GM12872 (cell line): ENCODE measurements around the gene ST3GAL6.

ENCODE experiments used
- TF ChIP-seq, protein P1 (sequence below): IDR thresholded peaks from 3 replicates; pipeline ENCODE4 v1.5.1; 2011; ENCODE audit warnings: low read depth, mild to moderate bottlenecking, low read length, moderate library complexity; ENCODE audit not compliant: insufficient read depth

The ST3GAL6 gene

DNA sequence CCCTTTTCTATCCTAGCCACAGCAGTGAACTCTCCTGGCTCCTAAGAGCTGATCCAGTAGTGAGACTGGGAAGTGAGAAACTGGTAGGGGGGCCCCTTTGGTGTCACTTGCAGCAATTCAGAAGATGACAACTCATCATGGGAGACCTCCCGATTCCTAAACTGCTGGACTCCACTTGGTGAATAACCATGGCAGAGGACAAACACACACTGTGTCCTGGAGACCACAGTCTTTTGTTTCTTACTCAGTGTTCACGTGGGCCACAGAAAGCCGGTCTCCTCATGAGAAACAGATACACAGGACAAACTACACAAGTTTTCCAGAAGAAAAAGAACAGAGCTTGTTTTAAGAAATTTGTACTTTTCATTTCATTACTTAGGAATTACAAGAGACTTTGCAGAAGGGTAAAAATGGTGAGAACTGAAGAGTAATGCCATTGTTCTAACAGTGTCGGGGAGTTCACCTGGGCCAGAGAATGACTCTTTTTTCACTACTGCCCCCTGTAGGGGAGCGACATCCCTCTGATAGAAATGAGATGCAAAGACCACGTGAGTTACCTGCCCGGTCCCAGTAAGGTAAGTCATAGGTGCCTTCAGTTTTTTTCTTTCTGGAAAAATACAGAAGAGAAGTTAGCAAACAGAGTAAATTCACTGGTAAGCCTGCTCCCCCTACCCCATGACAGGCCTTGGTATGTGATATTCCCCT is 38.1 kb downstream of the ST3GAL6 start:
- TF ChIP-seq, protein P1, sequence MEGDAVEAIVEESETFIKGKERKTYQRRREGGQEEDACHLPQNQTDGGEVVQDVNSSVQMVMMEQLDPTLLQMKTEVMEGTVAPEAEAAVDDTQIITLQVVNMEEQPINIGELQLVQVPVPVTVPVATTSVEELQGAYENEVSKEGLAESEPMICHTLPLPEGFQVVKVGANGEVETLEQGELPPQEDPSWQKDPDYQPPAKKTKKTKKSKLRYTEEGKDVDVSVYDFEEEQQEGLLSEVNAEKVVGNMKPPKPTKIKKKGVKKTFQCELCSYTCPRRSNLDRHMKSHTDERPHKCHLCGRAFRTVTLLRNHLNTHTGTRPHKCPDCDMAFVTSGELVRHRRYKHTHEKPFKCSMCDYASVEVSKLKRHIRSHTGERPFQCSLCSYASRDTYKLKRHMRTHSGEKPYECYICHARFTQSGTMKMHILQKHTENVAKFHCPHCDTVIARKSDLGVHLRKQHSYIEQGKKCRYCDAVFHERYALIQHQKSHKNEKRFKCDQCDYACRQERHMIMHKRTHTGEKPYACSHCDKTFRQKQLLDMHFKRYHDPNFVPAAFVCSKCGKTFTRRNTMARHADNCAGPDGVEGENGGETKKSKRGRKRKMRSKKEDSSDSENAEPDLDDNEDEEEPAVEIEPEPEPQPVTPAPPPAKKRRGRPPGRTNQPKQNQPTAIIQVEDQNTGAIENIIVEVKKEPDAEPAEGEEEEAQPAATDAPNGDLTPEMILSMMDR: 0 out of 3 replicates have a peak, but pooled peaks have one; percentile 14

DNA sequence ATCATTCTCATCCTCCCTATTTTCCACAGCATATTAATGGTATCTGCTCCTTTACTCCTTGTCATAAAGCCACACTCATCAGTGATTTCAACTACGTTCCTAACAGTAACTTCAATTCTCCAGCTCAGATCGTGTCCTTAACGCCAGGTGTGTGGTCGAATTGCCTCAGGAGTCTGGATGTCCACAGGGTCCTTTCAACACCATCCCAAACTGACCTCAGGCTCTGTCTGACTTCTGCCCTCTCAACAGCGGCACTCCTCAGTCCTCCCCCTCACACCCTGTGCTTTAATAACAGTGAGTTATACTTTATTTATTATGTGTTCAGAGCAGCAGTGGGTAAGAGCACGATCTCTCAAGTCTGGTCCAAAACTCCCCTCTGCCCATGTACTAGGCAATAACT is 42.4 kb downstream of the ST3GAL6 start:
- TF ChIP-seq, protein P1: no peak

DNA sequence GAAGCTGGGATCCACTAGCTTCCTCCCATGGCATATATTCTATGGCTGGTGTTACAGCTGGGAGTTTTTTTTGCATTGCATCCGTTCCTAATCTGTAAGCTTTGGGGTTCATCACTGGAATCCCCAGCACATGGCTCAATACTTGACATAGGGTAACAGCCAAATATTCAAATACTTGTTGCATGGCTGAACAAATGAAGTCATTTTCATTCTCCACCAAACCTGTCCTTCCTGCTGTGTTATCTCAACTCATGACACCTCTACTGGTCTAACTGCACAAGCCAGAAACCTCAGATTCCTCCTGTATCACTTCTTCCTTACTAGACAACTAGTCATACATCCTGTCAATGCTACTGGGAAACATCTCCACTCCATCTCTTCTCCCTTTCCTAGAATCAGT is 43.4 kb downstream of the ST3GAL6 start:
- TF ChIP-seq, protein P1: no peak

DNA sequence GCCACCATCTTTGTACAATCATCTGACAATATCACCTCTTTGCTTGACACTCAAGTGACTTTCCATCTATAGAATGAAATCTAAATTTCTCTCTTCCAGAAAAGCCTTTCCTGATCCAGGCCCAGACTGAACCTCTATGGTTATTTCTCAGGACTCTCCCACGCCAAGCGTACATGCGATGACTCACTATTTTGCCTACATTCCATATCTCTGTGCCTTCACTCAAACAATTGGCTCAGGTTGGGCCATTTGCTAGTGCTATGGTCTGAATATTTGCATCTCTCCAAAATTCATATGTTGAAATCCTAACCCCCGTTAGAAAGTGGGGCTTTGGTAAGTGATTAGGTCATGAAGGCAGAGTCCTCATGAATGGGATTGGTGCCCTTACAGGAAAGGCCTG is 43.9 kb downstream of the ST3GAL6 start:
- TF ChIP-seq, protein P1: no peak

DNA sequence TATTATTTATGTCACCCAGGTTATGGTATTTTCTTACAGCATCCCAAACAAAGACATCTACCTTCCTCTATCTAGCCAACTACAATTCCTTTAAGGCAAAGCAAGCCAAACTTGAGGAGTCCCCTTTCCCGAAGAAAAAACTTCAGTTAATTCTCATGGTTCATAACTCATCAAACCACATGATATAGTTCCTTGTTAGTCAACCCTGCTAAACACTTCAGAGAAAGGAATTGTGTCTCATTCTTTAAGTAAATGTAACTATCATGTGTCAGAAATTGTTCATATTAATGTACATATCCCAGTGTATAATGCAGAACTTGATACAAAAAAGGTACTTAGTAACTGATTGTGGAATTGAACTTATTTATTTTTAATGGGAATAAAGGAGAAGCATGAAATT is 44.4 kb downstream of the ST3GAL6 start:
- TF ChIP-seq, protein P1: no peak

DNA sequence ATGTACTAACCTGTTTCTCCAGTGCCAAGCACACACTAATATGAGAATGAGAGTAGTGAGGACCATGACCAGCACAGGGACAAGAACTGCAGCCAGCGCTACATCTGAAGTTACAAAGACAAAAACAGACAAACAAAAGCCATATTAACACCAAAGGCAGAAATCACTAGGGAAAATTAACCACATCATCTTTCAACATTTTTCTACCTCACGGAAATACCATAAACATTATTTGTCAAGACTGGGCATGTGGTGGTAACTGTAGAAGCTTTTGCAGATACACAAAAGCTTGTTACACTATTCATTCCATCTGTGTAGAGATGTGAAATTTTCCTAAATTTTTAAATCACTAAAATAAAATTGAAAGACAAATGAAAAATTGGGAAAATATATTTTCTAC is 44.9 kb downstream of the ST3GAL6 start:
- TF ChIP-seq, protein P1: no peak

DNA sequence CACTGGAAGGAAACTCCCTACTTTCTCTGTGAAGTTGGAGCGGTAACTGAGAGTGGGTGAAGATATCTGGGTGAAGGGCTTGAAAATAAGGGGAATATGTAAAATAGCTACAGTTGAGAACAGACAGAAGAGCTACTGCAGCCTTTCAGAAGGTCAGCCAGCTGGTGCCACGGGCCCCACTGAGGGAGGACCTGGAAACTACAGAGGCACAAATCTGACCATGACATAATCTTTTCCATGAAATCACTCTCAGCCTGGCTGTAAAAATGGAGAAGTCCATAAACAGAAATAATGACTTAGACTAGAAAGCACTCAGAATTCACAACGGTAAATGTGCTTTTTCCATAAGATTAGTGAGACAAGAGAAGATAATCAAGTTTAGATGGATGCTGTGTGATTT is 46.4 kb downstream of the ST3GAL6 start:
- TF ChIP-seq, protein P1: no peak
